Endodermal cell (in vitro differentiated cells): ENCODE data around the gene ACTN1. TPM values are rescaled to one million over a fixed set of nuclear protein-coding genes. Genes with fewer than 3 reads are reported as not detected.
A peak's percentile ranks its signal among the peaks of the same experiment; 100 is the strongest.

ENCODE experiments used
- DNase-seq: peaks from one replicate; pipeline ENCODE4 v3.0.0-alpha.2; 2017
- H3K27ac ChIP-seq: 2 replicates; pipeline ENCODE4 v1.5.1; 2013; ENCODE audit warnings: mild to moderate bottlenecking, low read depth, low read length, moderate library complexity
- H3K27me3 ChIP-seq: 2 replicates; pipeline ENCODE4 v1.6.1; 2013; ENCODE audit warnings: mild to moderate bottlenecking, low read length, moderate library complexity; ENCODE audit not compliant: insufficient read depth, control insufficient read depth, poor library complexity, severe bottlenecking
- H3K36me3 ChIP-seq: 2 replicates; pipeline ENCODE4 v1.7.0; 2013; ENCODE audit warnings: mild to moderate bottlenecking, low read length, moderate library complexity; ENCODE audit not compliant: control insufficient read depth, insufficient read depth
- H3K4me1 ChIP-seq: one replicate; pipeline ENCODE4 v1.7.0; 2013; ENCODE audit warnings: low read length; ENCODE audit not compliant: control insufficient read depth, insufficient read depth
- H3K4me3 ChIP-seq: 2 replicates; pipeline ENCODE4 v1.5.1; 2013; ENCODE audit warnings: mild to moderate bottlenecking, low read length, moderate library complexity
- H3K9ac ChIP-seq: 2 replicates; pipeline ENCODE4 v1.6.1; 2013; ENCODE audit warnings: mild to moderate bottlenecking, low read length, moderate library complexity; ENCODE audit not compliant: poor library complexity, severe bottlenecking; ENCODE audit errors: extremely low read depth
- H3K9me3 ChIP-seq: 2 replicates; pipeline ENCODE4 v1.6.1; 2013; ENCODE audit warnings: mild to moderate bottlenecking, low read length, moderate library complexity; ENCODE audit not compliant: control insufficient read depth
- H3K27ac Mint-ChIP-seq: 2 replicates; pipeline ENCODE4 v1.8.0; 2020; ENCODE audit warnings: mixed read lengths
- H3K27me3 Mint-ChIP-seq: 2 replicates; pipeline ENCODE4 v1.8.0; 2021; ENCODE audit warnings: mild to moderate bottlenecking, mixed read lengths; ENCODE audit not compliant: insufficient read depth
- H3K36me3 Mint-ChIP-seq: 2 replicates; pipeline ENCODE4 v1.8.0; 2020; ENCODE audit warnings: low read depth, mixed read lengths
- H3K4me1 Mint-ChIP-seq: 2 replicates; pipeline ENCODE4 v1.8.0; 2020; ENCODE audit warnings: mixed read lengths
- H3K4me3 Mint-ChIP-seq: 2 replicates; pipeline ENCODE4 v1.8.0; 2020; ENCODE audit warnings: mild to moderate bottlenecking, moderate library complexity, mixed read lengths
- H3K9me3 Mint-ChIP-seq: 2 replicates; pipeline ENCODE4 v1.8.0; 2020; ENCODE audit warnings: mild to moderate bottlenecking, mixed read lengths
- CTCF ChIP-seq: fragments of 200-600 bp; sonication (generic); conservative IDR thresholded peaks from 2 replicates; pipeline ENCODE4 v1.5.0; 2021; ENCODE audit warnings: antibody characterized with exemption, mild to moderate bottlenecking
- WGBS, 2 experiments: methylation state at CpG; one replicate each; pipeline versions ENCODE4 v1.1.5 to v1.1.7; 2013; ENCODE audit warnings: missing lambda C conversion rate in 2 of 2, mixed read lengths in 1 of 2; ENCODE audit not compliant: insufficient coverage in 1 of 2, insufficient read length in 1 of 2; 5-methylcytosine and 5-hydroxymethylcytosine counted together
- total RNA-seq, 2 donors: library from RNA; stranded (reverse); fragmentation: NEBNext Ultra II Directional in 1 of 2; extraction: Animal tissue kit (Norgen Biotek cat#: 25700) in 1 of 2; gene quantifications; 2 replicates in 1 of 2; 3 replicates in 1 of 2; pipeline ENCODE4 v1.2.1, GENCODE V29; 2021

Gene ACTN1
- total RNA-seq, 2 donors from 2014 or later: 190 to 275 TPM

DNA sequence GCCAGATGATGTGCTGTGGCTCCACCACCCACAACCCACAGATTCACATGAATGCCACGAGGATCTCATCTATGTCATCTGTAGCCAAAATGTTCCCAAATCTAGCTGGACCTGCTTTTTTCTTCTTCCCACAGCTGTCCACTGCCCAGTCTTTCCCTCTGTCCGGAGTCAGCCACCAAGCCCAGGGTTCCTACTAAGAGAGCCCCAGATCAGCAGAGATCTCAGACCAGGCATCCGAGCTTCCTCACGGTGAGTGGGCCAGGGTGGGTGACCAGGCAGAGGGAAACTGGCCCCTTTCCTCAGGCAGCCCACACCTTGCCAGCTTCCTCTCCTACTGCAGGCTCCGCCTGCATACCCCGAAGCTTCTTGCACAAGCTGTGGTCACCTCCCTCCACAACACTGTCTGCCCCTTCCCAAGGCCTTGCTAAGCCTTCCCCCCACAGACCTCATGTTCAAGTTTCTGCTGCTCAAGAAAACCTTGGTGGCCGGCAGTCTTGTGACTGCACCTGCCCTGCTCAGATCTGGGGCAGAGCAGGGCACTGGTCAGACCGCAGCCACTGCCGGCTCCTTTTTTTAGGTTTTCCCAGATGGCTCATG lies 81.4 kb downstream of the ACTN1 start:
- Histone ChIP-seq H3K9ac (no peak overlapping the region), H3K36me3 (peaks cover 97% of the 10 kb centered on the region), H3K4me3 (no peak overlapping the region), H3K4me1 (no peaks in the 10 kb centered on the region), H3K9me3 (no peaks in the 10 kb centered on the region), H3K27ac (no peak overlapping the region), H3K27me3 (no peaks in the 10 kb centered on the region)
- no peak for DNase-seq
- 95 to 98% methylated on average over 8 to 9 of the region's 9 CpGs for WGBS, 2 experiments
- H3K9me3 Mint-ChIP-seq: no peaks in the 10 kb centered on the region
- no peak overlapping the region for H3K27ac Mint-ChIP-seq
- no peaks in the 10 kb centered on the region for H3K4me1 Mint-ChIP-seq
- TF ChIP-seq CTCF: no peak
- H3K27me3 Mint-ChIP-seq: no peaks in the 10 kb centered on the region
- H3K36me3 Mint-ChIP-seq: peaks cover 89% of the 10 kb centered on the region
- H3K4me3 Mint-ChIP-seq: no peak overlapping the region

GRCh38 chr14:68896132-68896531 lies 83.0 kb downstream of the ACTN1 start:
- no peaks in the 10 kb centered on the region for H3K9me3 ChIP-seq
- Mint-ChIP-seq H3K9me3 (no peaks in the 10 kb centered on the region), H3K4me1 (no peaks in the 10 kb centered on the region), H3K36me3 (peaks cover 89% of the 10 kb centered on the region), H3K27me3 (no peaks in the 10 kb centered on the region), H3K27ac (no peak overlapping the region), H3K4me3 (no peak overlapping the region)
- H3K4me1 ChIP-seq: no peaks in the 10 kb centered on the region
- no peak overlapping the region for H3K4me3 ChIP-seq
- peak; percentile 75 for DNase-seq
- peak; percentile 71 for TF ChIP-seq CTCF
- H3K27me3 ChIP-seq: no peaks in the 10 kb centered on the region
- WGBS, 2 experiments: 95 to 96% methylated on average over 4 to 9 of the region's 9 CpGs
- no peak overlapping the region for H3K27ac ChIP-seq
- H3K36me3 ChIP-seq: peaks cover 97% of the 10 kb centered on the region
- H3K9ac ChIP-seq: no peak overlapping the region

GRCh38 chr14:68894802-68895703 lies 84.0 kb downstream of the ACTN1 start:
- TF ChIP-seq CTCF: no peak
- Mint-ChIP-seq H3K4me1 (no peaks in the 10 kb centered on the region), H3K9me3 (no peaks in the 10 kb centered on the region), H3K4me3 (no peak overlapping the region), H3K27me3 (no peaks in the 10 kb centered on the region), H3K36me3 (peaks cover 90% of the 10 kb centered on the region), H3K27ac (no peak overlapping the region)
- Histone ChIP-seq H3K9me3 (no peaks in the 10 kb centered on the region), H3K36me3 (peaks cover 99% of the 10 kb centered on the region), H3K27me3 (no peaks in the 10 kb centered on the region), H3K4me3 (no peak overlapping the region), H3K9ac (no peak overlapping the region), H3K4me1 (no peaks in the 10 kb centered on the region), H3K27ac (no peak overlapping the region)
- WGBS, 2 experiments: 96 to 98% methylated on average over 12 to 14 of the region's 14 CpGs
- DNase-seq: no peak
